Measurements from ENCODE around the gene SCTR. TPM values are rescaled to one million over a fixed set of nuclear protein-coding genes. Genes with fewer than 3 reads are reported as not detected.

SCTR gene
- total RNA-seq, 1 donor from 2014 or later: not detected

- Mint-ChIP-seq H3K36me3 (ENCODE audit: low read depth) (no peaks in the 10 kb centered on the region), H3K4me3 (ENCODE audit: unreplicated experiment) (no peak overlapping the region), H3K27me3 (ENCODE audit: low read depth) (peaks cover 21% of the 10 kb centered on the region), H3K9me3 (ENCODE audit: low read depth) (no peaks in the 10 kb centered on the region), H3K4me1 (ENCODE audit: low read depth) (no peaks in the 10 kb centered on the region), H3K27ac (ENCODE audit: unreplicated experiment) (no peak overlapping the region)
- TF ChIP-seq, protein P1, sequence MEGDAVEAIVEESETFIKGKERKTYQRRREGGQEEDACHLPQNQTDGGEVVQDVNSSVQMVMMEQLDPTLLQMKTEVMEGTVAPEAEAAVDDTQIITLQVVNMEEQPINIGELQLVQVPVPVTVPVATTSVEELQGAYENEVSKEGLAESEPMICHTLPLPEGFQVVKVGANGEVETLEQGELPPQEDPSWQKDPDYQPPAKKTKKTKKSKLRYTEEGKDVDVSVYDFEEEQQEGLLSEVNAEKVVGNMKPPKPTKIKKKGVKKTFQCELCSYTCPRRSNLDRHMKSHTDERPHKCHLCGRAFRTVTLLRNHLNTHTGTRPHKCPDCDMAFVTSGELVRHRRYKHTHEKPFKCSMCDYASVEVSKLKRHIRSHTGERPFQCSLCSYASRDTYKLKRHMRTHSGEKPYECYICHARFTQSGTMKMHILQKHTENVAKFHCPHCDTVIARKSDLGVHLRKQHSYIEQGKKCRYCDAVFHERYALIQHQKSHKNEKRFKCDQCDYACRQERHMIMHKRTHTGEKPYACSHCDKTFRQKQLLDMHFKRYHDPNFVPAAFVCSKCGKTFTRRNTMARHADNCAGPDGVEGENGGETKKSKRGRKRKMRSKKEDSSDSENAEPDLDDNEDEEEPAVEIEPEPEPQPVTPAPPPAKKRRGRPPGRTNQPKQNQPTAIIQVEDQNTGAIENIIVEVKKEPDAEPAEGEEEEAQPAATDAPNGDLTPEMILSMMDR (IDR thresholded peaks at IDR 0.05): no peak
- DNase-seq (ENCODE audit: low spot score): no peak
Measured at GRCh38 chr2:119550856-119551255, 26.6 kb upstream of the SCTR start.

- Mint-ChIP-seq H3K9me3 (ENCODE audit: low read depth) (no peaks in the 10 kb centered on the region), H3K36me3 (ENCODE audit: low read depth) (no peaks in the 10 kb centered on the region), H3K27me3 (ENCODE audit: low read depth) (peaks cover 21% of the 10 kb centered on the region), H3K4me3 (ENCODE audit: unreplicated experiment) (no peak overlapping the region), H3K27ac (ENCODE audit: unreplicated experiment) (no peak overlapping the region), H3K4me1 (ENCODE audit: low read depth) (no peaks in the 10 kb centered on the region)
- no peak for DNase-seq (ENCODE audit: low spot score)
- TF ChIP-seq, protein P1 (IDR thresholded peaks at IDR 0.05): no peak
Measured at GRCh38 chr2:119550346-119550745, 26.1 kb upstream of the SCTR start.

DNA sequence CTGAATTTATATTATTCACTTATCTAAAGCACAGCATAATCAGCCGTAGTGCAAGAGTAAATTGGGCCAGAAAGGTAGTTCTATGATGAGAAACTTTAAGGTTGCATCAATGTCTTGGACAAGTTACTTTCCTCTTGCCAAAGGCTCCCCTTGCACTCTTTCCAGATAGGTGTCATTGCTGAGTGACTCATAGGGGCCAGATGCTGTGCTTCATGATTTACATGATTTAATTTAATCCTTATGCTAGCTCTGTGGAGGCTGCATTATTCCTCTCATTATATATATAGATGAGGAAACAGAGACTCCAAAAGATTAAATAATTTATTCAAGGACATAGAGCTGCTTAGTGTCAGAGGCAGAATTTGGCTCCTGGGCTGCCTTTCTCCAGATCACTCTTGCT, 25.0 kb upstream of the SCTR start:
- no peaks in the 10 kb centered on the region for H3K9me3 Mint-ChIP-seq (ENCODE audit: low read depth)
- H3K4me3 Mint-ChIP-seq (ENCODE audit: unreplicated experiment): no peak overlapping the region
- no peaks in the 10 kb centered on the region for H3K36me3 Mint-ChIP-seq (ENCODE audit: low read depth)
- peaks cover 13% of the 10 kb centered on the region for H3K27me3 Mint-ChIP-seq (ENCODE audit: low read depth)
- TF ChIP-seq, protein P1 (IDR thresholded peaks at IDR 0.05): no peak
- H3K27ac Mint-ChIP-seq (ENCODE audit: unreplicated experiment): no peak overlapping the region
- peaks cover 3% of the 10 kb centered on the region for H3K4me1 Mint-ChIP-seq (ENCODE audit: low read depth)
- DNase-seq (ENCODE audit: low spot score): no peak

DNA sequence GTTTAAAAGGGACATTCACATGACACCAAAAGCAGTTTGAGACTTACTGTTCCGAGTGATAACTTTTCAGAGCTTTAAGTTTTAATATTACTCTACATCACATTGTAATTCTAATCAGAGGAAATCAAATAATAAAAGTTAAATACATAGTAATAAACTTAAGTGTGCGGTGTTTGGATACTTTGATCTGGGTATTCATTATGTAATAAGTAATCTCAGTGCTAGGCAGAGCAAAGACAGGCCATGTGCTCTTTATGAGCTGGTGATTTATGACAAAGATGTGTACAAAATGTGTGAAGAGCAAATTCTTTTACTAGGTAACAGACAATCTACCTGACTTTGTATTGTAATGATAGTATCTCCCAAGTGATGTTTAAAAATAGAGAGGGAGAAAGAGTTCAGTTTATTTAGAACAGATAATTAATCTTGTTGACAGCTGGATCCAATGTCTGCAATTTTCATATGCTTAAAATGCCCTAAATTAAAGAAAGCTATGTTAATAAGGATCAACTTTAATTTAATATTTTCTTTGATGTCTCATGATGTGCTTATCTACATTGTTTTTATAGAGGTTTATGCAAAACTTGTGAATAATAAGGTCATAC, 24.3 kb upstream of the SCTR start:
- Mint-ChIP-seq H3K36me3 (ENCODE audit: low read depth) (no peaks in the 10 kb centered on the region), H3K27ac (ENCODE audit: unreplicated experiment) (no peak overlapping the region), H3K27me3 (ENCODE audit: low read depth) (peaks cover 13% of the 10 kb centered on the region), H3K4me1 (ENCODE audit: low read depth) (peaks cover 7% of the 10 kb centered on the region), H3K4me3 (ENCODE audit: unreplicated experiment) (no peak overlapping the region), H3K9me3 (ENCODE audit: low read depth) (no peaks in the 10 kb centered on the region)
- TF ChIP-seq, protein P1 (IDR thresholded peaks at IDR 0.05): no peak
- no peak for DNase-seq (ENCODE audit: low spot score)

GRCh38 chr2:119546447-119546767, 22.1 kb upstream of the SCTR start:
- DNase-seq (ENCODE audit: low spot score): no peak
- H3K4me1 Mint-ChIP-seq (ENCODE audit: low read depth): peaks cover 7% of the 10 kb centered on the region
- peaks cover 12% of the 10 kb centered on the region for H3K27me3 Mint-ChIP-seq (ENCODE audit: low read depth)
- no peaks in the 10 kb centered on the region for H3K36me3 Mint-ChIP-seq (ENCODE audit: low read depth)
- TF ChIP-seq, protein P1 (IDR thresholded peaks at IDR 0.05): no peak
- H3K27ac Mint-ChIP-seq (ENCODE audit: unreplicated experiment): no peak overlapping the region
- no peak overlapping the region for H3K4me3 Mint-ChIP-seq (ENCODE audit: unreplicated experiment)
- H3K9me3 Mint-ChIP-seq (ENCODE audit: low read depth): no peaks in the 10 kb centered on the region

Measured in chondrocyte (in vitro differentiated cells).